Stimulated activated CD8-positive, alpha-beta memory T cell treated with anti-CD3 and anti-CD28 coated beads, Interleukin-4, amount 100 ng/mL, for 24 hours (primary cell): Measurements from ENCODE around the gene GJC1.

Experiments used
- DNase-seq: peaks from one replicate; pipeline ENCODE4 v3.0.0-alpha.2; 2020; ENCODE audit warnings: low read depth

The GJC1 gene

DNA sequence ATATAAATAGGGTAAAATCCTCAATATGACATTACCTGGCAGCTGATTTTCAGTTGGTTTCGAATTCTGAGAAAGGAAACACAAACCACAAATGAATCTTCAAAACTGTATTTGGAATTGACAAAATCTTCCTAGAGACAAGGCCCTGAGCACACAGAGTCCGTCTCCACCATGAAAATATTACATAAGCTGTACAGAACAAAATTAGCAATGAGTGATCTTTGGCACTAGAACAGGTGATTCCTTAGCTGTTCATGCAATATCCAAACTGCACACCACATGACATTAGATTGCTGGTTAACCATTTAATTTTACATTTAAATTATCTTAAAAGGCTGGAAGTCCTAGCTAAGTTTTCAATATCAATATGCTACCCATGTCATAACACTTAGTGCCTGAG lies 31.7 kb downstream of the GJC1 start:
- no peak for DNase-seq

GRCh38 chr17:44797802-44798201 lies 32.3 kb downstream of the GJC1 start:
- no peak for DNase-seq

DNA sequence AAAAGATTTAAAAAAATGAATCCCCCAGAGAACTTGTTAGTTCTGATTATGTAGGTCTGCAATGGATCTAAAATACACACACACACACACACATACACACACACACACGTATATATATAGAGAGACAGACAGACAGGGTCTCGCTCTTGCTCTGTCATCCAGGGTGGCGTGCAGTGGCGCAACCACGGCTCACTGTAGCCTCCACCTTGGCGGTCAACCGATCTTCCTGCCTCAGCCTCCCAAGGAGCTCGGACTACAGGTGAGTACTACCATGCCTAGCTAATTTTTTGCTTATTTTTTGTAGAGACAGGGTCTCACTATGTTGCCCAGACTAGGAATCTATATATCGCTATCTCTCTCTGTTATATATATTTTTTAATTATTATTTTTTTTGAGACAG lies 33.4 kb downstream of the GJC1 start:
- no peak for DNase-seq

GRCh38 chr17:44795928-44796327 lies 34.2 kb downstream of the GJC1 start:
- no peak for DNase-seq

- no peak for DNase-seq
Observed at GRCh38 chr17:44795421-44795820, 34.7 kb downstream of the GJC1 start.

DNA sequence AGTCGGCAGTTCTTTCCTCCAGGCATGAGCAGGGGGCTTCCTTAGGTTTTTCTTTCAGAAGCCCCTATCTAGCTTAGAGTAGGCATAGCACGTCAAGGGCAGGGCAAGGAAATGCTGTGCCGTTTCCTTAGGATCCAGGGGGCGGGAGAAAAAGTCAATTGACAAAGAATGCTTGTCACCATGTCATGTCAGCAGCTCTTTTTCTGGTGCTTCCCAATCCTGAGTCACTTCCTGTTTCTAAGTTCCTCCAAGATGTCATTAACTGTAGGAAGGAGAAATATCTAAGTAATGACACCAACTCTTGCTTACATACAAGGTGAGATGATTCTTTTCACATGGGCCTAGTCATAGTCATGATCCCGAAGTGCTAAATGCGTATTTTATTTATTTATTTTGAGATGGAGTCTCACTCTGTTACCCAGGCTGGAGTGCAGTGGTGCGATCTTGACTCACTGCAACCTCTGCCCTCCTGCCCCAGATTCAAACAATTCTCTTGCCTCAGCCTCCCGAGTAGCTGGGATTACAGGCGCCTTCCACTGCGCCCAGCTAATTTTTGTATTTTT lies 35.2 kb downstream of the GJC1 start:
- no peak for DNase-seq

GRCh38 chr17:44793885-44794842 lies 35.9 kb downstream of the GJC1 start:
- no peak for DNase-seq

DNA sequence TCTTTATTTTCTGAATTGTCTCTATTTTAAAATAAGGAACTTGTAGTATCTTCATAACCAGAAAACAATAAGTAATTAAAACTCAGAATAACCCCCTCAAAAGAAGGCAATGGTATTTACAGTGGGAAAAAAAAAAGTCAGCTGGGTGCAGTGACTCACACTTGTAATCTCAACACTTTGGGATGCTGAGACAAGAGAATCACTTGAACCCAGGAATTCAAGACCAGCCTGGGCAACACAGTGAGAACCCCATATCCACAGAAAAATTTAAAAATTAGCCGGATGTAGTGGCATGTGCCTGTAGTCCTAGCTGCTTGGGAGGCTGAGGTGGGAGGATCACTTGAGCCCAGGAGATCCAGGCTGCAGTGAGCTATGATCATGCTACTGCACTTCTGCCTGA lies 37.8 kb downstream of the GJC1 start:
- no peak for DNase-seq

DNA sequence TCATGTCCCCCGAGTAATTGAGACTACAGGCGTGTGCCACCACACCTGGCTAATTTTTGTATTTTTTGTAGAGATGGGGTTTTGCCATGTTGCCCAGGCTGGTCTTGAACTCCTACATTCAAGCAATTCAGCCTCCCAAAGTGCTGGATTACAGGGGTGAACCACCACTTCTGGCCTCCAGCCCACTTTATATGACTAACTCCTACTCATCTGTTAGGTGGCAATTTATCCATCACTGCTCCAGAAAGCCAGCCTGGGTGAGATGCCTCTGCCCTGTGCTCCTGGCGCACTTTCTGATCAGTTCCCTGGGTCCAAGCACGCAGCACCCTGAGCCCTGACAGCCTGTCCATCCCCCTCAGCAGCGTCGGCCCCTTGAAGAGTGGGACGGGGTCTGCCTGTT lies 41.9 kb downstream of the GJC1 start:
- no peak for DNase-seq

DNA sequence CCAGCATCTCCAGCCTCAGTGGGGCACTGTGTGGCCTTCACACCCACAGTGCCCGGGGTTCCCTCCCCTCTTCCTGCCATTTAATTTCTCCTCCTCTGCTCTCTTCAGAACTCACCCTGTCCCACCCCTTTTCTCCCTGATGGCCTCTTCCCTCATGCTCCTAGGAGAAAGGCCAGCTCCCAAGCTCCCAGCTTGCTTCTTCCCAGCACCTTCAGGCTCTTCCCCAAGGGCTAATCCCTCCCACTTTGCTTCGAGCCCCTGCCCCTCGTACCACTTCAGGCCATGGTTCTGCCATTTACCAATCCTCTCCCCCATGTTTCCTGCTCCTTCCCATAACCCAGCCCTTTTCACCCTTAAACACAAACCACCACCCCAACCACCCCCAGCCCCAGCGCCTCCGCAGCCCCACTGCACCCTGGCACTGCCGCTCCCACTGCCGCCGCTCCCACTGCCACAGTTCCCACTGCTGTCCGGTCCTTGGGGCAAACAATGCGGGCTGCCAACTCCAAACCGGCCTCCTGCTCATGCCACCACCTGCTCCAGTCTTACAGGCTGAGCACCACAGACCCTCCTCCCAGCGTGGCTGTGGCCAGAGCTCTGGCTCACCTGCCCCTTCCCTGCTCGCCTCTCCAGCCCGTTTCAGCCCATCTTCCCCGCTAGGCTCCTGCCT lies 42.7 kb downstream of the GJC1 start:
- no peak for DNase-seq

DNA sequence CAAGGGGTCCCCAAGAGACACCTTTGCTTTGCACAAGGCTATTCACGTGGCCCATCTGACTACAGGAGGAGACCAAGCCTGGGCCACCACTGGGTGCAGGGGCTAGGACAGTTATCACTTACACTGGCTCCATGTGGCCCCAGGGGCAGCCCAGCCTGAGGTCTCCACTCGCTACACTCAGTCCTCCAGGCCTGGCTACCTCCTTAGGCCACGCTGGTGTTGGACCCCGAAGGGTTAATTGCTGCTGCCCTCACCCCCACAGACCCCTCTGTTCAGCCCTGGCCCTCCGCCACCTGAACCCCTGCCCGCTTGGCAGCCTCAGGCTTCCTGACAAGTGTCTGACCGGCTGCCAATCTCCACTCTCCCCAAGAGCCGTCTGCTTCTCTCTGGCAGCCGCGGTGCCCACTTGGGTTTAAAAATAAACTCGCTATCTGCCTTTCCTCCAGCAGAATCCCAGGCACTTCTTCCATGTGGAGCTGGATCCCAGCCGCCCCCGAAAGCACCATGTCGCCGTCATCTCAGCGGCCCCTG lies 43.5 kb downstream of the GJC1 start:
- DNase-seq = no peak

DNA sequence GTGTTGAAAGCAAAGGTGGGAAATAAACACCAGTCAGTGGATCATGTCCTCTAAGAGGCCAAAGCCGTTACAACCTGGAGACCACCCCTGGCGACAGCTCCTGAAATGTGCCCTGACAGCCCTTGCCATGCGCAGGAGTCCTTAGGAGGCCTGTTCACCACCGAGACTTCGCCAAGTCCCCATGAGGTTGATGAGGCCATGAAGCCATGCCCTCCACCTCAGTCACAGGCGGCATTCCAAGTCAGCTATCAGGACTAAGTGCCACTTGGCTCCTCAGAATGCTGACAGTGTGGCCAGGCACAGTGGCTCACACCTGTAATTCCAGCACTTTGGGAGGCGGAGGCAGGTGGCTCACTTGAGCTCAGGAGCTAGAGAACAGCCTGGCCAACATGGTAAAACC lies 44.2 kb downstream of the GJC1 start:
- DNase-seq = no peak

DNA sequence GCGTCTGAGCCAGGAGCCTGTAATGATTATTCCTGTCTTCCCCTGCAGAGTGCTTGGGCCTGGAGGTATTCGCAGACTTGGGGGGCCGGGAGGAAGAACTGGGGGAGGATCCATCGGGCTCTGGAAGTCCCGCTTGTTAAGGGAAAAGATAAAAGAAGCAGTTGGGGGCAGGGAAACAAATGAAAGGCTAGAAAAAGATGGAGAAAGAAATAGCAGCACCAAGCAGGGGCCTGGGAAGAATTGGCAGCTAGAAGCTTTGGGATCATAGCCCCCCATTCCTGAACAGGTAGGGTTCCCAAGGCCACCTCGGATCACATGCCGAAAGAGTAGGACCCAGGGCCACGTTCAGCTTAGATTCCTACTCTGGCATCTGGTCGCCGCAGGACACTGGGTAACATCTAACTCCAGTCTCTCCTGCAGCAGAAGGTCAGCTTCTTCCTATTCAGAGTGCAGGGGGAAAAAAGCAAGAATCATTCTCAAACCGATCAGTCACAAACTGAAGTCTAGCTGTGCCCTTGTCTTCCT lies 47.7 kb downstream of the GJC1 start:
- DNase-seq = no peak

GRCh38 chr17:44781551-44782325 lies 48.3 kb downstream of the GJC1 start:
- no peak for DNase-seq

- DNase-seq = no peak
Observed at GRCh38 chr17:44780845-44781480, 49.1 kb downstream of the GJC1 start.

GRCh38 chr17:44780161-44780560 lies 49.9 kb downstream of the GJC1 start:
- DNase-seq = no peak

DNA sequence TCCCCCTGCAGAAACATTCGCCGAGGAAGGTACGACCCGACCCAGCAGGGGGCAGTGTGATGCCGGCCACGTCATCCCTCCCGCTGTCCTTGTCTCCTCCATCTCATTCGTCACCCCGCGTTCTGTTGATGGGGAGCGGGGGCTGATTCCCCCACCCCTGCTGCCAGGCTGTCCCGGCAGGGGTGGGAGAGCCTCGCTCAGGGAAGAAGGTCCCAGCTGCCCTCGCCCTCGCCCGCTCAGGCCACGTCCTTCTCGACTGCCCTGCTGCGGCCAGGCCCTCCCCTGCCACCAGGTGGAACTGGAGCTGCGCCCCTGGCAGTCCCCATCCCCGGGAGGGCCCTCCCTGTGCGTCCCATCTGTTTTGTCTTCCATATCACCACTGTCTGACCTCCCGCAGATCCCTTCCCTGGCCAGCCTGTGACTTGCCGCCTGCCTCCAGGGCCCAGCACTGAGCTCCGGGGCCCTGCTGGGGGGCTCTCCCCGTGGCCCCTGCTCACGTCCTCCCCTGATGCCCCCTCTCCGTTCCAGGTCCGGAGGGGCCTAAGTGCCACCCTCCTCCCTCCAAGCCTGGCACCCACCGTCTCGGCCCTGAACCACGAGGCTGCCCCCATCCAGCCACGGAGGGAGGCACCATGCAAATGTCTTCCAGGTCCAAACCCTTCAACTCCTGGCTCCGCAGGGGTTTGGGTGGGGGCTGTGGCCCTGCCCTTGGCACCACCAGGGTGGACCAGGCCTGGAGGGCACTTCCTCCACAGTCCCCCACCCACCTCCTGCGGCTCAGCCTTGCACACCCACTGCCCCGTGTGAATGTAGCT lies 50.7 kb downstream of the GJC1 start:
- DNase-seq = peak; percentile 70

- DNase-seq = no peak
Observed at GRCh38 chr17:44778656-44779210, 51.4 kb downstream of the GJC1 start.

DNA sequence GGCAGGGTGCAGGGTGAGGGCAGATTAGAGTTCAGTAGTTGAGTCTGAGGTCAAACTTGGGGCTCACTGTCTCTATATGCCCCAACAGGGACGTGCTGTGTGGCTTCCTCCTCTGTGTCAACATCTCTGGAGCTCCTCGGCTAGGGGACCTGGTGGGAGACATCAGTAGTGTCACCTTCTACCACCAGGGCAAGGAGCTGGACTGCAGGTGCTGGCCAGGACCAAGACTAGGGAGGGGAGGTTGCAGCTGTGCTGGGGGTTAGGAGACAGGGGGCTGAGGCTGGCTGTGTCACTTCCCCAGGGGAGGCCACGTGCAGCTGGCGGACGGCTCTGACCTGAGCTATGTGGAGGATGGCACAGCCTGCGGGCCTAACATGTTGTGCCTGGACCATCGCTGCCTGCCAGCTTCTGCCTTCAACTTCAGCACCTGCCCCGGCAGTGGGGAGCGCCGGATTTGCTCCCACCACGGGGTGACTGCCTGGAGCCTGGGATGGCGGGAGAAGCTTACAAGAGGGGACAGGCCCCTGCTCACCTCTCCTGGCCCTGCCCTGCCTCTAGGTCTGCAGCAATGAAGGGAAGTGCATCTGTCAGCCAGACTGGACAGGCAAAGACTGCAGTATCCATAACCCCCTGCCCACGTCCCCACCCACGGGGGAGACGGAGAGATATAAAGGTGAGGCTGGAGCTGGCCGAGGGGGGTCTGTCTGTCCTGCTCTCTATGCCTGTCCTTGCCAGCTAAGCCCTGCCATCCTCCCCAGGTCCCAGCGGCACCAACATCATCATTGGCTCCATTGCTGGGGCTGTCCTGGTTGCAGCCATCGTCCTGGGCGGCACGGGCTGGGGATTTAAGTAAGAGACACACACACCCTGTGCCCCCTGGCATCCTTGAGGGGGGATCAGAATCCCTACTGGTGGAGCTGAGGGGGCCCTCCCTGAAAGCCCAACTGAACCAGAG lies 52.4 kb downstream of the GJC1 start:
- DNase-seq = no peak
